Smooth muscle cell of the brain vasculature (primary cell): ENCODE data around the gene CTXND1.

Experiments
- DNase-seq: peaks from one replicate; pipeline ENCODE4 v3.0.0-alpha.2; 2012; ENCODE audit warnings: low read depth, low spot score

The CTXND1 gene

GRCh38 chr15:80259942-80260510, 8.0 kb upstream of the CTXND1 start:
- no peak for DNase-seq

- no peak for DNase-seq
Observed at GRCh38 chr15:80251428-80252120, 439 bp downstream of the CTXND1 start.

DNA sequence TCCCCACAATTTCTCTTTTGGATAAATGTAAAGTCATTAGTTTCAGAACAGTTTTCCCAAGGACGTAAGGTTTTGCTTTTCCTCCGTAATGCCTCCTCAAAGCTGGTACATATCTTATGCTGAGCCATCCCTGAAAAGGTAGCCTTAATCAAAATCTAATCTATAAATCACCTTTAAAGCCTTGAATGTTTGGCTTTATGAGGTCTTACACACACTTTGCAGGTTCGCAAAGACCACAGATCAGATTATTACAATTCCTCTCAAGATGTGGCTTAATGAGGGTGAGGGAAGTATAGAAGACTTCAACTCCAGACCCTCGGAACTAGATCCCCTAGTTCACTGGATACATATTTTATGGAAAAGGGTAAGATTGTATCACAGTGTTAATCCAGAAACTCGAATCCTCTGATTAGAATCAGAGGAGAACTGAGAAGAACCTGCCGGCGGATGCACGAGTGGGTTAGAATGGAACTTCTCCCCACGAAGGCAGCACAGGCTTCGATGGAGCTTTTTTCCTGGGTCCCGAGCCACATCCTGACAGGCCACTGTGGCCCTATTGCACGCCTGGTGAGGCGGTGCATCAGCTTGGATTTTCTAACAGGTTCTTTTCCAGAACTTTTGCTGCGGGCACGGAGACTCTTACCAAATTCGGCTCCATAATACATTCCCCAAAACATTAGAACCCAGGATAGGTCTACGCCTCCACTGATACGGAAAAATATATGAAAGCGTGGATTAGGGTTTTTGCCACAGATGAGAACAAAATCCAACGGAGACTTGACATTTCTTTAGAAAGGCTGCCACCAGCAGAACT, 1.2 kb downstream of the CTXND1 start:
- DNase-seq, result no peak

GRCh38 chr15:80249973-80250372, 2.0 kb downstream of the CTXND1 start:
- DNase-seq, result no peak

DNA sequence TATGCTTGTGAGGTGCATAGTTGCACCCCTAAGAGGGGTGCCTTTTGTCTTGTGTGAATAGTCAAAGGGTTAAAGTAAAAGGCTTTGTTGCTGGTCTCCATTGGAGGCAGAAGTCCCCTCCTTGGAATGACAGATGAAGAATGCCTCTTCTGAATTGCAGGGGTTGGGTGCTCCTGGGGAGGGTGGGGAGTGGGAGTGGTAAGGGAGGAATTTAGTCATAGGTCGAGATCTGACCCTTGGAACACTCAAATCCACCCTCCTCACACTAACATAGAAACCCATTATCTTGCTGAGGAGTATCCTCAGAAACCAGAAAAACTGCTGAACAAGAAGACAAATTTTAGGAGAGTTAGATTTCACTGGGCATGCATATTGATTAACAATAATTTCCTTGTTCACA, 4.7 kb downstream of the CTXND1 start:
- DNase-seq, result no peak

DNA sequence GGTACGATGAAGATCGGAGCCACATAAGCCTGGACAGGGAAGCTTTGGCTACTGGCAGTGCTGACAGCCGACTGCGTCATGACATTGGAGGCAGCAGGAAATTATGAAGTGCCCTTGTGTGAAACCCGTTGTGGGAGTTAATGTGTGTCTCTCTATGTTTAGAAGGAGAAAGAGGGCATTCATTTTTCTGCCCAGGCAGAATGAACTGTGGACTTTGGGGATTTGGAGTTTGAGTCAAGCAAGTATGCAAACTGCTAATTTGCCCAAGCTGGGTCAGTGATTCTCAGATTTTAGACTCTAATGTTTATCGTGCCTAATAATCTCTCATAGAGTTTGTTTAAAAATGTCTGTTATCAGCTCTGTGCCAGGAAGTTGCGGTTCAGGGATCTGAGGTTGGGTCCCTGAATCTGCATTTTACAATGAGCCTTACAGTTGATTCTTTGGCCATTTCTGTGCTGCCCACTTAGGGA, 5.6 kb downstream of the CTXND1 start:
- no peak for DNase-seq

DNA sequence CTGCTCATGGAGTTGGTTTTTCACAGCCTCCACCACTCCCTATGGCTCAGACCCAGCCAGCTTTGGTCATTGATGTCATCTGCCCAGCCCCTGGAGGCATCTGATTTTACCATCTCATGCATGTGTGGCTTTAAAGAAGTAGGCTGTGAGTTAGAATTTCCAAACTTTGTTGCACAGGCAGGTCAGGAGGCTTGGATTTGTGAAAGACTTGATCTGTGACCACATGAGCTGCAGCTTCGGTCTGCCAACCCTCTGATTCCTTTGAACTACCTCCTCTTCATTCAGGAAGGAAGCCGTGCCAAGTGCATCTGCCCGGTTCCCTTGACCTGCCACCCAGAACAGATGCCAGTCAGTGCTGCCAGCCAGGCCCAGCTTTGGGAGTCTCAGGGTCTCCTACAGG, 9.2 kb downstream of the CTXND1 start:
- no peak for DNase-seq

- DNase-seq, result no peak
Observed at GRCh38 chr15:80242132-80242769, 9.8 kb downstream of the CTXND1 start.

DNA sequence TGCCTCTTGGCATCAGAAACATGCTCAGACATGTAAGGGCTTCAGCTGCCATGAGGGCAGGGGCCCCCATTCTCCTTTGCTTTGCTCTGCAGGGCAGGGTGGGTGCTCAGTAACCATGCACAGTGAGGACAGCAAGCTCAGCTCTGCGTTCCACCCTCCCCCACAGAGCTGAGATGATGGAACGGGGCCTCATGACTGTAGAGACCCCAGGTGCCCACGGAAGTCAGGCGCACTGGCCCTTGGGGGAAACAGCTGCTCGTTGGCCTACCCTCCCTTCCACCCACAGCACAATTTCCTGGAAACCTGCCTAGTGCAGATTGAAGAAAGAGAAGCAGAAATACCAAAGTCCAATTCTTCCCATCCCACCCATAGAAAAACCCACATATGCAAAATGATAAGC, 10.5 kb downstream of the CTXND1 start:
- DNase-seq, result no peak

GRCh38 chr15:80240276-80240675, 11.7 kb downstream of the CTXND1 start:
- DNase-seq, result no peak

- no peak for DNase-seq
Observed at GRCh38 chr15:80234883-80235282, 17.1 kb downstream of the CTXND1 start.

DNA sequence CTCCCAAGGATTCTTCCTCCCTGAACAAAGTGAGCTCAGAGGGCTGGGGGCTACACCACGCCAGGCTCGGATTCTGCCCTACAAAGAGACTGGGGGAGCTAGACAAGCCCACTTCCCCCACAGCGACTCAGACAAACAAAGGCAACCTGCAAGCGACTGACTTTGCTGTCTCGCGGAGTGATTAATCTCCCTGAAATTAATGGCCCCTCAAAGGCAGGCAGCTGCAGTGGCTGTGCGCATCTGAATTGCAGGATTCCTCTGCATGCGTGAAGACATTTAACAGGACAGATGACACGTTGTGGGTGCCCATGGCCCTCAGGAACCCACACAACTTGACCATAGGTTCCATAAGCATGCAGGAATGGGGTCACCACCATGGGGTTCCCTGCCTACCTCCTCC, 18.4 kb downstream of the CTXND1 start:
- DNase-seq, result no peak

DNA sequence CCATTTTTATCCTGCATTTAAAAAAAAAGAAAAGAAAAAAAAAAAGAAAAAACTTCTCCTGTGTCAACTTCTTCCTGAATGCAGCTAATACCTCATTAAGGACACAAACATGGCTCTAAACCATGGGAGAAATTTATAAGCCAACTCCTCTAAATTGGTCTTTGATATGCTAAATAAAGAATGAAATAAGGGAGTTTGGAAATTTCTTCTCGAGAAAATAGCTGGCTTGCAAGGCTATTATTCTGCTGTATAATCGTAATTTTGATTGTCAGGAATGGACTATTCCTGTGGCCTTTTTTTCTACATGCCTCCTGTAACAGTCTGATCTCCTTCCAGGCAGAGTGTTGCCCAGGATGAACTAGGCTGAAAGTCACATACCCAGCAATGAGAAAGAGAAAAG, 20.6 kb downstream of the CTXND1 start:
- DNase-seq, result no peak

DNA sequence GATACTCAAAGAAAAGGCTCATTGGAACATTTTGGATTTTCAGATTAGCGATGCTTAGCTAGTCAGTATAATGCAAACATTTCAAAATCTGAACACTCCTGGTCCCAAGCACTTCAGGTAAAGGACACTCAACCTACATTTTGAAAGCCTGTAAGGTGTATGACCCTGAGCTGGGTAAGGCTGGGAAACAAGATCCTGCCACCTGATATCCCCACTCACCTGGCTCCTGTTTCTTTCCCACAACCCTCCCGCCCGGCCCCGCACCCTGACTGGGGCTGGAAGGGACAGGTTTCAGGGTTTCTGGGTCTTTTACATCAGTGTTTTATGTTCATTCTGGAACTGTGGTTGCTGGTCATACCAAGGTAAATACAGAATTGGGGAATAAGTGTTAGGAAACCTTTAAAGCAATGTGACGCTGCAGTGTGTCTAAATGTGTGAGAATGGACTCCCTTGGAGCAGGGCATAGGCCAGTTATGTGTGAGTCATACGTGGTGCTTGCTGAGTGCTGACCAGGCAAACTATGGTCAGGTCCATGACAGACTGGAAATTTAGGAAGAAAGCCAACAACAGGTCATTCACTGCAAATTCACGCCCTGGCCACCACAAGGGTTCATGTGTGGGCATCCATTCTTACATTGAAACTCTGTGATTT, 22.9 kb downstream of the CTXND1 start:
- peak; percentile 45 for DNase-seq

DNA sequence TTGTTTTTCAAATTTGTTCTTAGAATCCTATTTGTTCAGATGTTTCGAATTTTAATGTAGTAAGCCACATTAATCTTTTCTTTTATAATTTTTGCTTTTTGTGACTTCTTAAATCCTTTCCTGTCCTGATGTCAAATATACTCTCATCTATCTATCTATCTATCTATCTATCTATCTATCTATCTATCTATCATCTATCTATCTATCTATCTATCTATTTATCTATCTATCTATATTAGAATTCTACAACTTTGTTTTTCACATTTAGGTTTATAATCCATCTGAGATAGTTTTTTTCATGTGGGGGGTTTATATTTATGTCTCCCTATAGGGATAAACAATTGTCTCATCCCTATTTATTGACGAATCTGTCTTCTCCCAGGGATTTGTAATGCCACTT, 32.1 kb downstream of the CTXND1 start:
- DNase-seq, result no peak

- DNase-seq, result no peak
Observed at GRCh38 chr15:80217327-80217900, 34.6 kb downstream of the CTXND1 start.

GRCh38 chr15:80216911-80217310, 35.1 kb downstream of the CTXND1 start:
- no peak for DNase-seq

DNA sequence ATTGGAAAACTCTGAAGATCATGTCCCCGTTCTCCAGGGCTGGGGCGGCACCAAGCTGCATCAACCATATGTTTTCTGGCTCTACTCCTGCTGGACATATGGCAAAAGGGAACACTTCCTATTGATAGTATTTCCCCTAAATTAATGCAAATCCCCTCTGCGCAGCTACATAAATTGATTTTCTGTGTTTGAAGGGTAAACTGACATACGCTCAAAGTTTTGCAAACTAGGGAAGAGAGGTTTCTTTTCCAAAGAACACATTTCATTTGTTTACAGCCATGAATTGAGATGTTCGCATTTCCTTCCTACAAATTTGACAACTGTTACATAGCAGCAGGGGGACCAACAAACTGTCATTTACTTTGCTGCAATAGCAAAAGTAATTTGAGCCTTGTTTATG, 35.9 kb downstream of the CTXND1 start:
- DNase-seq, result no peak

GRCh38 chr15:80214910-80215309, 37.1 kb downstream of the CTXND1 start:
- no peak for DNase-seq

GRCh38 chr15:80211976-80212375, 40.0 kb downstream of the CTXND1 start:
- DNase-seq, result no peak
